ENCODE results near the gene DALRD3. TPM values are rescaled to one million over a fixed set of nuclear protein-coding genes. Genes with fewer than 3 reads are reported as not detected.

DALRD3 gene
- total and polyA plus RNA-seq, 2 of the 8 experiments (the other 6 are each of a cell fraction or from before 2014, with no cell fraction given), result 30.4 to 86.5 TPM

DNA sequence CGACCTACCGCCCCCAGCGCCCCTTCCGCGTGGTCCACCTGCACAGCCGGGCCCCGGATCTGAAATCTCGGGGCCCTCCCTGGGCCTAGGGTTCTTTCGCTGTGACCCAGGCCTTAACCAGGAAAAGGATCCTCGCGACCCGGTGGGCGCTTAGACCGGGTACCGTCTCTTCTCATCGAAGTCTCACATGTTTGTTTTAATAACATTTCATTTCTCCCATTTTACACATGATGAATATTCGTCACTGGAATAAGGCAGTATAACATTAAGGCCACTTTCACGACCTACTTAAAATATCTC is 277 bp upstream of the DALRD3 start:
- H4K91ac ChIP-seq (replicated peaks; ENCODE audit: insufficient read length, low read length), result no peak overlapping the region
- H2BK12ac ChIP-seq (ENCODE audit: low read depth, low read length), result no peak overlapping the region
- no peak overlapping the region for H3K27ac ChIP-seq (ENCODE audit: low read depth, low read length)
- H3K4me2 ChIP-seq (ENCODE audit: insufficient read depth in 1 of 2, low read depth in 2 of 2, low read length in 2 of 2), result peak overlapping the region; percentile 88 to 90
- TF ChIP-seq RAD21 (IDR thresholded peaks at IDR 0.05 in 1 of 2, conservative IDR thresholded peaks at IDR 0.05 in 1 of 2; ENCODE audit: low read depth in 2 of 2, low read length in 2 of 2) (peak in 1 of 2 experiments; percentile 8; a peak in 1 of 4 replicates), TBP (IDR thresholded peaks at IDR 0.05; ENCODE audit: low read depth, low read length) (no peak)
- H3K4ac ChIP-seq (replicated peaks; ENCODE audit: insufficient read length, low read depth, low read length), result no peak overlapping the region
- peaks cover 0 to 19% of the 10 kb centered on the region in 2 experiments; a peak in 1 of 4 replicates for H3K79me2 ChIP-seq (ENCODE audit: control insufficient read depth in 1 of 2, insufficient read depth in 2 of 2, low read length in 2 of 2)
- no peak overlapping the region for H3K56ac ChIP-seq (replicated peaks; ENCODE audit: insufficient read length, low read depth, low read length)
- no peak overlapping the region for H2BK15ac ChIP-seq (ENCODE audit: low read length)
- peak overlapping the region in 2 of 4 experiments; percentile 47 to 54; a peak in 3 of 7 replicates for H3K9ac ChIP-seq (replicated peaks in 1 of 4; ENCODE audit: extremely low read depth in 1 of 4, low read depth in 3 of 4, low read length in 3 of 4)
- H2BK20ac ChIP-seq (ENCODE audit: low read length), result no peak overlapping the region
- DNase-seq (ENCODE audit: low read depth in 1 of 2, low spot score in 2 of 2), result no peak
- H3K23ac ChIP-seq (ENCODE audit: insufficient read length), result no peak overlapping the region
- H4K8ac ChIP-seq (ENCODE audit: extremely low read depth, insufficient read depth, low read length), result peak overlapping the region; percentile 93; the same call in 1 of the 2 replicates
- peaks cover 19 to 20% of the 10 kb centered on the region in 2 experiments for H4K20me1 ChIP-seq (replicated peaks in 1 of 2; ENCODE audit: control insufficient read depth in 1 of 2, insufficient read depth in 2 of 2, low read length in 2 of 2)
- H3K4me1 ChIP-seq (replicated peaks in 1 of 4; ENCODE audit: control insufficient read depth in 3 of 4, insufficient read depth in 4 of 4, low read length in 3 of 4), result peaks cover 0 to 23% (median 13%) of the 10 kb centered on the region in 4 experiments; a peak in 6 of 7 replicates
- H3K9me3 ChIP-seq (ENCODE audit: insufficient read depth in 2 of 2, low read depth in 1 of 2, low read length in 1 of 2), result no peaks in the 10 kb centered on the region
- H3K36me3 ChIP-seq (ENCODE audit: control insufficient read depth in 2 of 4, insufficient read depth in 4 of 4, low read length in 3 of 4), result peaks cover 11 to 33% (median 21%) of the 10 kb centered on the region in 4 experiments
- peak overlapping the region; percentile 44 to 77 (median 69) for H3K4me3 ChIP-seq (ENCODE audit: extremely low read depth in 1 of 4, insufficient read depth in 2 of 4, low read depth in 3 of 4, low read length in 4 of 4)
- H2BK120ac ChIP-seq (replicated peaks; ENCODE audit: low read depth, low read length), result no peak overlapping the region
- FAIRE-seq, result no peak
- H2AK5ac ChIP-seq (ENCODE audit: low read depth, low read length), result no peak overlapping the region
- H3K23me2 ChIP-seq (ENCODE audit: low read depth, low read length), result peaks cover 32% of the 10 kb centered on the region
- POLR2A ChIA-PET (ENCODE audit: partially characterized antibody), result interaction anchor here (1.0 to 38.8 kb wide), 5 partner anchors 6 to 87 kb away, joined by 3 to 1518 read pairs (median 141); partner anchors contain the start of genes DALRD3, IMPDH2, NDUFAF3 and P4HTM
- CTCF ChIA-PET (ENCODE audit: partially characterized antibody), result interaction anchor here (24.3 kb wide), 1 partner anchor 28 kb away, joined by 467 read pairs; the partner anchor contains the start of gene P4HTM
- WGBS, 2 experiments (ENCODE audit: extremely low coverage in 1 of 2, insufficient coverage in 1 of 2, insufficient read length in 1 of 2, insufficient replicate concordance in 2 of 2, low coverage in 1 of 2, low lambda C conversion rate in 2 of 2, missing lambda C conversion rate in 1 of 2), result 9% methylated on average over 16 of the region's 18 CpGs; no CpG with 5 or more reads in 1 of the 2 experiments
- no peak overlapping the region for H3K18ac ChIP-seq (ENCODE audit: extremely low read depth, low read length)
- no peak overlapping the region for H3K14ac ChIP-seq (ENCODE audit: insufficient read length)
- peak overlapping the region; percentile 73 for H4K5ac ChIP-seq (ENCODE audit: insufficient read length, low read depth, low read length)
- H2AFZ ChIP-seq (ENCODE audit: low read length), result no peak overlapping the region
- H3K79me1 ChIP-seq (ENCODE audit: low read depth, low read length), result peaks cover 5% of the 10 kb centered on the region
- H3K27me3 ChIP-seq (replicated peaks in 1 of 4; ENCODE audit: control insufficient read depth in 3 of 4, extremely low read depth in 1 of 4, insufficient read depth in 3 of 4, low read length in 3 of 4), result no peaks in the 10 kb centered on the region
- H2BK5ac ChIP-seq (ENCODE audit: low read depth, low read length), result no peak overlapping the region; the same call in 1 of the 2 replicates
